Measurements from ENCODE around the gene DCDC1.

Gene DCDC1

DNA sequence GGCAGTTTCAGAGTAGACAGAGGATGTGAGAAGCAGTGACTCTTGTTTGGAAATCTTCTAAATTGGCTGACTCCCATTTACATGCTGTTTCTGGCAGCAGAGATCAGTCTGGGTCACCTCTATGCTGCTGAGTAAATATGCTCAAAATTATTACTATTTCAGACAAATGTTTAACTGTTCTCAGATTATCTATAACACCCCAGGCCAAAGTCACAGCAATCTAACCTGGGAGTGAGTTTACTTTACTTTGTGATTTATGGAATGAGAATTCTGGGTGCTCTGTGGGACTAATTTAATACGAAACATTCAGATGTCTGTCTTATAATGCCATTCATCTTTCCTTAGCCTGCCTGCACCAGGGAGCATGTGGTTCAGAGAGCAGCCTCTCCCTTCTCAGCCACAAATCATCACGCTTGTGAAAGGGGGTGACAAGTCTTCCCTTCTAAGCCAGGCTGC is 500.9 kb downstream of the DCDC1 start:
- in situ Hi-C loops (cut with MboI; ENCODE audit: low sequenced_read_pairs) = no loop called here

DNA sequence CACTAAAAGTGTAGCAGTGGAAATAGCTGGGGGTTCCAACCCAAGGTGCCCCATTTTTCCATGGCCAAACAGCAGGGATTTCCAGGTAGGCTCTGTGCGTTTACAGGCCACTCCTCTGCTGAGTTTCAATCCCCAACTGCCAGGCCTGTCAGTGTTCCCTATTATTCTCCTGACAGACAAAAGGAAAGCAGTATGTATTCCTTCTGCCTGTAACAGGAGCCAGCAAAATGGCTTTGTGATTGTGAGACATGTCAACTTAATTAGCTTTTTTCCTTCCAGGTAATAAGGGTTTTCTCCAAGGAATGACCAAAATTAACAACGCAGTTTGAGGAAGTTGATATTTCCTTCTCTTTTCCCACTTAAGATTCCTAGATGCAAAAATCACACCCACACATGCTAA is 506.3 kb downstream of the DCDC1 start:
- in situ Hi-C loops (cut with MboI; ENCODE audit: low sequenced_read_pairs) = no loop called here

DNA sequence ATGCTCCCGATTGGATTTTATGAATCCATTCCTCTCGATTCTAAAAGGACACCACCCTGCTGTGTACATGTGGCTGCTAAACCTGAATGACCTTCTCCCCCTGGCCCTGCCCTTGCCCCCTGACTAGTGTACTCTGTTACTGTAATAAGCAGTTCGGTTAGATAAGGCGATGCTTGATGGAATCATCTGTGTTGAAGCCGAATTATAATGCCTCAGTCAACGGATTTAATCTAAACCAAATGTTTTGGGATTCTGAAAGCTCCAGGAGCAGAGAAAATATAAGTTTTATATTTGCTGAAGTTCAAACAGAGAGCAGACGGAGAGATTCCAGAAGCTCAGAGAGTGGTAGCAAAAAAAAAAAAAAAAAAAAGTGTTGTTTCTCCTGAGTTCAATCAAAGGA is 508.0 kb downstream of the DCDC1 start:
- in situ Hi-C loops (cut with MboI; ENCODE audit: low sequenced_read_pairs) = no loop called here

DNA sequence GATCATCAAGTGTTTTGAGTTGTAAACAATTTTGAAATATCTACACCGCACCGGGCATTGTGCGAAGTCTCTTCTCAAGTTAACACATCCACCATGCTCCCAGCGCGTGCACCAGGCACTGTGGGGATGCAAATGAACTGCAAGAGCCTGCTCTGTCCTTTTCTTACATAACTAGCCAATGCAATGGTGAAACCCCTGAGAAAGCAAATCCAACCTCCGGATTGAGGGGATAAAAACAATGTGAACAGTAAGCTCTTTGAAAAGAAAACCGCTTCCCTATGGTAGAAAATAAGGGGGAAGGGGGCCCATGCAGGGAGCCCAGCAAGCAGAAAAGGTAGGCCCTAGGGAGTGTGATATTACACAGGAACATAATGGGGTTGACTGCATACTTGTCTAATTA is 508.5 kb downstream of the DCDC1 start:
- in situ Hi-C loops (cut with MboI; ENCODE audit: low sequenced_read_pairs) = no loop called here

DNA sequence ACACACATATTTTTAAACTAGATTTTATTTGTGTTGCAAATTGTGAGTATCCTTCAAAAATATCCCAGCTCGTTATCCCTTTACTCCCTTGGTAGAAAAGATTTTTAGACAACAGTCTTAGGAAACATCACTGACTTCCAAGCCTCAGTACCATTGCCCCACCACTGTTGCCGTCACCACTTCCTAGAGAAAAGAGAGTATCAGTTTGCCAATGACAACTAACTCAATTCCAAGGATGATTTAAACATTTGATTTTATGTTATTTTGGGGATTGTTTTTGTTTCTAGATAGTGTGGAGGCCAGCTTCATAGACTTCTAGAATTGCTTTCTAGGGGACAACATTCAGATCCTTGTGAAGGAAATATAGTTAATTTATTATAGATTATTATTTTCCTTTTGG is 509.4 kb downstream of the DCDC1 start:
- in situ Hi-C loops (cut with MboI; ENCODE audit: low sequenced_read_pairs) = no loop called here

DNA sequence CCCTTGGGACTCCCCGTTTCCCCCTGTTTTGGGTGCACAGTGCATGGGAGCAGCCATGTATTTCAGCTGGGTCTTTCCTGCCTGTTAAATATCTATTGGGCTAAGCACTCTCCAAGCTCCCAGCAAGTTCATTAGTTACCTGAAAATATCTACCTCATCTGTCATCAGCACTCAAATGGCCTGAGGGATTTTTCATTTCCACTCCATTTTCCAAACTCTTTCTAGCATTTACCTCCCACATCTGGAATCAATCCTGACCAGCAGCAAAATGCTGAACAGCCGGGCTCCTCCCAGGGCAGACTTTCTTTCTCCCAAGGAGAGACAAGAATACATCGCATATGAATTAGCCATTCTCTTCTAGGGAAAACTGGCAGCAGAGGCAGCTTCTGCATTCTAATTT is 509.9 kb downstream of the DCDC1 start:
- in situ Hi-C loops (cut with MboI; ENCODE audit: low sequenced_read_pairs) = no loop called here

DNA sequence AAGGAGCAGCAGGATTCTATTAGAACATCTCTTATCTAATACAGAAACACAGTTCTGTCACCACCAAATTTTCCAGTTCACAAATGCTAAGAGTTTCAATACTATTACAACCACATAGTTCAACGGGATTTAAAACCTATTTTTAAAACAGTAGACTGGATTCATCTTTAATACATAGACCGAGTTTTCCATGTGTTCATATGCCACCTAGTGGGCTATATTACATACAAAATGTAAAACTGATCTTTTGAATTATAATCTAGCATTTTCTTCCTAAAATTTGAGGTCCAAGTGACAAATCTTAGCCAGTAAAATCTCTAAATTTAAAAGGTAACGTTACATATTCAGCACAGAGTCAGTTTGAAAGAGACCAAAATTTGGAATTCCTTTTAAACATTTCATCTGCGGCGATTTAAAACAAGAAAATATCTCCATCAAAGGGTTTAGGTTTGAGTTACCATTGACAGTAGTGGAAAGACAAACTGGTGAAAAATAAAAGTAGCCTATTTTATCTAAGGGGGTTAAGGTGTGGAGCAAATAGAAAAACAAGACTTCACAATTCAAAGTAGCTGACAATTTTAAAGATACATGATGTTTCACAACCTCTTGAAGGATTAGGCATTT is 514.0 kb downstream of the DCDC1 start:
- in situ Hi-C loops (cut with MboI; ENCODE audit: low sequenced_read_pairs) = no loop called here

DNA sequence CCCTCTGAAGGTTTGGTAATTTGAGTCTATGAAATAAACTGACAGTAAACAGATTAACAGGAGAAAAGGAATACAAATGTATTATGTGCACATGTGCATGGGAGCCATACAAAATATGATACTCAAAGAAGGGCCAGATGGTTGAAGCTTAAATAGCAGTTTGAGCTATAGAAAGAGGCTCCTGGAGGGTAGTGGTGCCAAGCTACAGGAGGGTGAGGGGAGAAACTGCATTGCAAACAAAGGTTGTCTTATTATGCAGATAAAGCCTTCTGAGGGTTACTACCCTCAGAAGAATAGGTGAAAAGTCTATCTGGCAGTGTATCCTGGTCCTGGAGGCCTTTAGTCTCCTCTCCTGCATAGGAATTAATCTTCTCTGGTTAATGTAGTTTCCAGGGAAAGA is 516.1 kb downstream of the DCDC1 start:
- in situ Hi-C loops (cut with MboI; ENCODE audit: low sequenced_read_pairs) = no loop called here

DNA sequence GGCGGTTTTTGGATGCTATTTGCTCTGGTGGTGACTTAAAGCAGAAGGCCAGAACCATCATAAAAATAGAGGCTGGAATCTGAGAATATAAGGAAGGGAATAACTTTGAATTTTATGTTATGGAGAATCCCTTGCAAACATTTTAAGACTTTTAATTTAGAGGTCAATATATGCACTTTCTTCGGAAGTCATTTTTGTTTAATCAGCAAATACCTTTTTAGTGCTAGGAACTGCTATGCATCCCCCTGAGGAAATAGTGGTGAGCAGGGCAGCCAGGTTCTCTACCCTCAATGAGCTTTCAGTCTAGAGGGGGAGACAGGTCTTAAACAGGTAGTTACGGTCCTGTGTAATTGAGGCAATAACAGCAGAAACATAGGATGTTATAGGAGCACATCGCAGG is 516.9 kb downstream of the DCDC1 start:
- in situ Hi-C loops (cut with MboI; ENCODE audit: low sequenced_read_pairs) = no loop called here

DNA sequence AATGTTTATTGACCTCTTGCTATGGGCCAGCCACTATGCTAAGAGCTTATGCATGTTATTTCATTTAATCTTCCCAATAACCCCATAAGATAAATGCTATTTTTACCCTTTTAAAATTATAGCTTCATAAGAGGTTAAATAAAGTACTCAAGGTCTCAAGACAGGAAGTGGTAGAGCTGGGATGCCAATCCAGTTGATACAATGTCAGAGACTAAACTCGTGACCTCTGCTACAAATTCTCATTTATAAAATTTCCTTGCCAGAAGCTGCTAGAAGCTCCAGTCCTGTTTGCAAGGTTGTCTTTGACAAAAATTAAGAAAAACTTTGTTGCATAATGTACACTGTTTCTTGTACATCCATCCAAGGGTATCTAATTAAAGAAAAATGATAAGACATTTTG is 517.4 kb downstream of the DCDC1 start:
- in situ Hi-C loops (cut with MboI; ENCODE audit: low sequenced_read_pairs) = no loop called here

DNA sequence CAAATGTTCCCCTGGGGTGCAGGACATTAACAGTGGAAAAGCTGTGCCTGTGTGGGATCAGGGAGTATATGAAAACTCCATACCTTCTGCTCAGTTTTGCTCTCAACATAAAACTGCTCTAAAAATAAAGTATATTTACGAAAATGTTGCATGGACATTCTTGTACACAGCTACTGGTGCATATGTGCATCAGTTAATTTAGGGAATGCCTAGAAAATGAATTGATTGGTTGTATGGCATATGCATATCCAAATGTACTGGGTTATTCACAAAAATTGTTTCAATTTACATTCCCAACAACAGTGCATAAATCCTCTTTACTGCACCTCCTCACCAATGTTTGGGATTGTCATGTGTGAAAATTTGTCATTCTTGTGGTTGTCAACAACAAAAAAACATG is 532.3 kb downstream of the DCDC1 start:
- in situ Hi-C loops (cut with MboI; ENCODE audit: low sequenced_read_pairs) = no loop called here

DNA sequence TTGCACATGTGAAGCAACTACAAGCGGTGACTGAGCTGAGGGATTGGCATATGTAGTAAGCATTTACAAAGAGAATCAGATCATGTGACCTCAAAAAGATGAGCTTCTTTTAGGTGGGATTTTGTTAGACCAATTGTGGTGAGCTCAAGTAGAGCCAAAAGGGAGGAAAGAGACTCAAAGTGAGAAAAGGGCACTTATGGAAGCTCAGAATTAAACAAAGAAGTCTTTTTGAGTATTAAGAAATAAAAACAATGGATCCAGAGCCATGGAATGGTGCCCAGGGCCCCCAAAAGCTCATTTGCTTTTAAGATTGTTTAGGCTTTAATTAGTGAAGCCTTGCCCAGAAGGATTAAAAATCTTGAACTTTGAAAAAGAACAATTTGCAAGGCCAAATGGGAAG is 536.7 kb downstream of the DCDC1 start:
- in situ Hi-C loops (cut with MboI; ENCODE audit: low sequenced_read_pairs) = no loop called here

DNA sequence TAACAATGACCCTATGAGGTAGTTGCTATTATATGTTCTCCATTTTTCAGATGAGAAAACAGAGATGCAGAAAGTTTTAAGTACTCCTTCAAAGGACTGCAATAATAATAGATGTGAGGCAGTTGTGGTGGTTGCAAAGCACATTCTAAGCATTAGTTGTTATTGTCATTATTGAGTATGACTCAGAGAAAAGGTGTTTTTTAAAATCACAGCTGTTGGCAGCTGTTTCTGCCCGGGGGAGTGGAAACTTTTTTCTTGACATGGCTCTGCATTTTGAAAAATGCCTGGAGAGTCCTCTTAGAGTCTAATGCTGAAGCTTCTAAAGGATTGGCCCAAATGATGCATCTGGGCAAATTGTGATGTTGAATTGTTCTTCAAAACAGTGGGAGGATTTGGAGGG is 538.9 kb downstream of the DCDC1 start:
- in situ Hi-C loops (cut with MboI; ENCODE audit: low sequenced_read_pairs) = no loop called here

DNA sequence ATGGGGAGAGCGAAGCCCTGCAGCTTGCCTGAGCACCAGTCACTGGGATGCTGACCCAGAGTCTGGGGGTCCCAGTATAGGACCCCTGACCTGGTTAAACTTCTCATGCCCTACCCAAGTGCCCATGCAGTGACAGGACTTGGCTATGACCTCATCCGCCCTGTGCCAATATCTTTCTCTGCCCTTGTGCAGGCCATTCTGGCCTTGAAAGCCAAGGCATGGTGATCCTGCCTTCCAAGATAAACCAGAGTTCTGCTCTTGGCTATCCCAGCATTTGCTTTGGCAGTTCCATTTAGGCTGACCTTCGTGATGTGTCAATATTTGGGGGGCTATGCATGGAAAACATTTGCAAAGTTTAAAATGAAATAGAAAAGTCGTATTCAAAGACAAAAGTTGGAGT is 542.6 kb downstream of the DCDC1 start:
- in situ Hi-C loops (cut with MboI; ENCODE audit: low sequenced_read_pairs) = no loop called here

DNA sequence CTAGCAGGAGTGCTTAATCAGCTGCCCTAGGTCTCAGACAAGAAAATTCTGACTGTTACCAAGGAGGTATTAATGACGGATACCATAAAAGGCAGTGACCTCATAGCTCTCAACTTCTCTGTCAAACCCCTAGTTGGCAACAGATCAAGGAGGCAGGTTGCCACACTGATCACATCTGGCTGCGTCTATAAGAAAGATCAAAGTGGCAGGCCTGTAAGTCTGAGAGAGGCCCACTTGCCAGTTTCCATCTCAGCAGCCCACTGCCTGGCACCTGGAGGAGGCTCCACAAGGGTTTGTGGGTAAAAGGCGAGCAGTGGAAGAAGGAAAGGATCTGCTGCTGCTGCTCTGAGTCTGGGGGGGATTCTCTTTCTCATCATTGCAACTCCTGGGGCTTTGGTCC is 543.8 kb downstream of the DCDC1 start:
- in situ Hi-C loops (cut with MboI; ENCODE audit: low sequenced_read_pairs) = no loop called here

DNA sequence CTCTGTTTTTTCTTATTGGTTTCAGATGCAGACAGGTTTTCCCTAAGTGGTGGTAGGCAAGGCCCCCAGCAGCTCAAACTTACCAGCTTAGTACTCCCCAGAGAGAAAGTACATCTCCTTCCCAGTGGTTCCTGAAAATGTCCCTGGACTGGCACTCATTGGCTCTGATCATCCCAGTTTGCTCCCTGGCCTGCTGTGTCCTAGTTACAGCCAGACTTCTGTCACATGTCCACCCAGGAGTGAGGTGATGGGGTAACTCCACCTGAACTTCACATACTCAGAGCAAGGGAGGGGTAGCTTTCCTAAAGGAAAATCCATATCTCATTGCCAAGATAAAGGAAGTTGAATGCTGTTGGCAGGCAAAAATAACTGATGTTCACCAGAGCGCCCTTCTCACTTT is 546.4 kb downstream of the DCDC1 start:
- in situ Hi-C loops (cut with MboI; ENCODE audit: low sequenced_read_pairs) = no loop called here

DNA sequence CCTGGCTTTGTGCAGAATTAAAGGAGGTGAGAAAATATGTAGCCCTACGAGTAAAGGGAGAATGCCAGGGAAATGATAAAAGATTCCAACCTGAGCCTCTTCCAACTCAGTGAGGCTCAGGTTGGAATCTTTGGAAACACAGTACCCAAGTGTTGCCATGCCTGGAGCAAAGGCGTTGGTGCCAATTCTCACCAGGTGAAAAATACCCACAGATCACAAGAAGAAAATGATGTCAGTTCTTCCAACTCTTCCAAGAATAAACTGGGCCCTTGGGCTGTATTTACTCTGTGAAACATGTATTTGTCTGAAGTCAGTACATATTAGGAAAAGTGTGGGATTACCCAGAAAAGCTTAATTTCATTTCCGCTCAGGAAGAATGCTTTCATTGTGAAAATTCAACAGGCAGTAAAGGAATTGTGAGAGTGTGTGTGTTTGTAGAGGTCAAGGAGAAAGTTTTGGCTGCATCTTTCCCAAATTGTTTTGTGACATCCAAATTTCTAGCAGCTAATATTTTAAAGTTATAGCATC is 548.0 kb downstream of the DCDC1 start:
- in situ Hi-C loops (cut with MboI; ENCODE audit: low sequenced_read_pairs) = no loop called here

DNA sequence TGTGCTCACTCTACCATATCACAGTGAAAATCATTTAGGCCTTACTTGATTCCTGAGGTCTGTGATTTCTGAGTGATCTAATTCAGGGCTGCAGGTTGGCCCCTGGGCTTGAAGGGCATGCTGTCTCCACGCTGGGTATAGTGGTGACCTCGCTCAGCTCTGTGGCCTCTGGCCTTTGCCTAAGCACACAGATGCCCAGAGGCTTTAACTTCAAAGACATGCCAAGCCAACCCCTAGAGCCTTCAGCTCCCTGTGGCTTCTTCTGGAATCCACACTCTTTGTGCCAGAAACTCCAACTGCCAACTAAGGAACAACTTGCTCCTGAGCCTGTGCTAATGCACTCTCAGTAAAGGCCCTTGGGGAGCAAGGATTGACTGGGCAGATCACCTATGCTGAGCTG is 550.8 kb downstream of the DCDC1 start:
- in situ Hi-C loops (cut with MboI; ENCODE audit: low sequenced_read_pairs) = no loop called here

DNA sequence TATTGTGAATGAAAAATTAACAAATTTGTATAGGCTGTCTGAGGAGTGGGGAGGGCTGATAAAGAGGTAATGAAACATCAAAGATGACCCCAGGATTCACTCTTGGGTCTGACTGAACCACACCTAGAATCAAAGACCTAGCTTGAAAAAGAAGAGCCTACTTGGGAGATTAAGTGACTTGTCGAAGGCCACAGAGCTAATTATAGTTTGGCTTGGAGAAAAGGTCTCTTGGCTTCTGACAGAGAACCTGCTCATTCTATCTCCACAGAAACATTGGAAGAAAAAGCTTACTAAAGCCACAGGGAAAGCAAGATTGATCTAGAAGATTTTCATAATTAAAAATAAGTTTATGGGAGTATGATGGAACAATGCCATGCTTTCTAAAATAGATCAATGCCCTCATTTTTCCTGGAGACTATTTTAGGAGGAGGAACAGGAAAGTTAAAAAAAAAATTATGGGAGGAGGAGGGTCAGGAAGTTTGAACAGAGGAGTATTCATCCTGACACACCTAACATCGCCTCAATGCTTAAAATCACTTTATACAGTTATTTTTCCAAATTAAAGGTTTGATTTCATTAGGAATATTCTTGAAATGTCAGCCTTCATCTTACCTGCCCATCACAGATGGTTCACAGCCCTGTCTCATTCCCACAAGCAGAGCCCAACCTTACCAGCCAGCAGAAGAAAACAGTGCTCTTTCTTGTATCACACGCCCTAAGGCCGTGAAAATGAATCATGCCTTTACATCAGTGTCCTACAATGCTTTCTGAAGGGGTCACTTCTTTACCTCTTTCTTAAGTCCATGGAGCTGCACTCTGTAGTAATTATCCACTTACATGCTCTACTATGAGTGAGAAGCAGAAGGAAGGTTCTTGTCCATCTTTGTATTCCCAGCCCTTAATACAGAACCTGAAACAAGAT is 552.3 kb downstream of the DCDC1 start:
- in situ Hi-C loops (cut with MboI; ENCODE audit: low sequenced_read_pairs) = no loop called here

DNA sequence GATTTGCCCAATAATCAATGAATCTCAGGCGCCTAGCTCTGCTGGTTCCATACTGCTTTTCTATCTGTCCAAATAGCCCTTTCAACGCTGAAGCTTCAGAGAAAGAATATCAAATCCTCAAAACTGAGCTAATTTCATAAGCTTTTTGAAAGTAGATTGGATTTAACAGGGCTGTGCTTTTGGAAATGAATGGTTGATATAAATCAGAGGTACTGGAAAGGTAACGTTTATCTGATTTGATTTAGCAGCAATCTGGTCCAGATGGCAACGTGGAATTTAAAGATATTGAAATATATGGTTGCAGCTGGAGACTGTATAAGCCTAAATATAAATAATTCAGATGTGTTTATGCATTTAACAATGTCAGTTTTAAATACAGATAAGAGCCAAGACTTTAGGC is 553.9 kb downstream of the DCDC1 start:
- in situ Hi-C loops (cut with MboI; ENCODE audit: low sequenced_read_pairs) = no loop called here

DNA sequence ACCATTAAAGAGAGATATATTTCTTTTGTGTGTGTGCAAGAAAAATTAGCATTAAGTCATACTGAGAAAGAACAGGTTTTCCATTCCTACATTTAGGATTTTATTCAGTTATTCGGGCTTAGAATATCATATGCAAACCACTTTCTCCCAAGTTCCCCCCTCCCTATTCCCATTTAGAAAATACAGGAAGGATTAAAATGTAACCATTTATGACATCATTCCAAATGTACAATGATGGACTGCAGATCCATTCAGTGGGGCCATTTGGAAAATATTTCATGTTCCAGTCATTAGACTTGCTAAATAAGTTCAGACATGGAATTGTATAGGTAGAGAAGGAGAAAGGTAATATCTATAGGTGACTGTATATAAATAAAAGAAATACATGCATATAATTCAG is 554.8 kb downstream of the DCDC1 start:
- in situ Hi-C loops (cut with MboI; ENCODE audit: low sequenced_read_pairs) = no loop called here

Measured in HL-60/S4 treated with retinoic acid at 250 ng/mL for 4 days and 3 days (cell line).